ENCODE results near the gene PPP1R16B. TPM values are rescaled to one million over a fixed set of nuclear protein-coding genes. Genes with fewer than 3 reads are reported as not detected.
A peak's percentile ranks its signal among the peaks of the same experiment; 100 is the strongest.
"Not testable (repeated sequence)": the region's sequence is repeated elsewhere in the genome, so short reads cannot be mapped to it uniquely, and the experiment has no call there.

The PPP1R16B gene
- total RNA-seq, 1 donor from 2014 or later, result 109 TPM

DNA sequence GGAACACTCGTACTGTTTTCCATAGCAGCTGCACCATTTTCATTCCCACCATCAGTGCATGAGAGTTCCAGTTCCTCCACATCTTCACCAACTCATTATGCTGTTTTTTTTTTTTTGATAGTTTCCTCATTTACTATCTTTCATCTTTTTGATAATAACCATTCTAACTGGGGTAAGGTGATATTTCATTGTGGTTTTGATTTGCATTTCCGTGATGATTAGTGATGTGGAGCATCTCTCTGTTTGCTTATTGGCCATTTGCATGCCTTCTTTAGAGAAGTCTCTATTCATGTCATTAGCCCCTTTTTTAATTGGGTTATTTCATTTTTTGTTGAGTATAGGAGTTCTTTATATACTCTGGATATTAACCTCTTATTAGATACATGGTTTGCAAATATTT is 31.3 kb upstream of the PPP1R16B start:
- Mint-ChIP-seq H3K36me3 (ENCODE audit: low read depth) (peaks cover 44% of the 10 kb centered on the region), H3K4me3 (ENCODE audit: low read depth) (no peak overlapping the region), H3K9me3 (peaks cover 8% of the 10 kb centered on the region), H3K27me3 (ENCODE audit: low read depth) (no peaks in the 10 kb centered on the region), H3K27ac (no peak overlapping the region), H3K4me1 (ENCODE audit: low read depth) (no peaks in the 10 kb centered on the region)
- DNase-seq (ENCODE audit: low spot score), result no peak
- intact Hi-C loops (cut with micrococcal nuclease), result no loop called here

DNA sequence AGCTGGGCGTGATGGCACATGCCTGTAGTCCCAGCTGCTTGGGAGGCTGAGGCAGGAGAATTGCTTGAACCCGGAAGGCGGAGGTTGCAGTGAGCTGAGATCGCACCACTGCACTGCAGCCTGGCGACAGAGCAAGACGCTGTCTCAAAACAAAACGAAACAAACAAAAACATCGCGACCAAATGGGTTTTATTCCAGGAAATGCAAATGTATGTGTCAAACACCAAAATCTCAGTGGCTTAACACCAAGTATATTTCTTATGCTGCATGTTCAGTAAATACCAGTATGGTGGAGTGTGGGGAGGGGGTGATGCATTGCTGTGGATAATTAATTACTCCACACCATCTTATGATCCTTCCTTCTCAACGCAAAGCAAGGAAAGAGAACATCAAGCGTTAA is 29.1 kb upstream of the PPP1R16B start:
- no peak for DNase-seq (ENCODE audit: low spot score)
- Mint-ChIP-seq H3K27ac (no peak overlapping the region), H3K36me3 (ENCODE audit: low read depth) (peaks cover 34% of the 10 kb centered on the region)

DNA sequence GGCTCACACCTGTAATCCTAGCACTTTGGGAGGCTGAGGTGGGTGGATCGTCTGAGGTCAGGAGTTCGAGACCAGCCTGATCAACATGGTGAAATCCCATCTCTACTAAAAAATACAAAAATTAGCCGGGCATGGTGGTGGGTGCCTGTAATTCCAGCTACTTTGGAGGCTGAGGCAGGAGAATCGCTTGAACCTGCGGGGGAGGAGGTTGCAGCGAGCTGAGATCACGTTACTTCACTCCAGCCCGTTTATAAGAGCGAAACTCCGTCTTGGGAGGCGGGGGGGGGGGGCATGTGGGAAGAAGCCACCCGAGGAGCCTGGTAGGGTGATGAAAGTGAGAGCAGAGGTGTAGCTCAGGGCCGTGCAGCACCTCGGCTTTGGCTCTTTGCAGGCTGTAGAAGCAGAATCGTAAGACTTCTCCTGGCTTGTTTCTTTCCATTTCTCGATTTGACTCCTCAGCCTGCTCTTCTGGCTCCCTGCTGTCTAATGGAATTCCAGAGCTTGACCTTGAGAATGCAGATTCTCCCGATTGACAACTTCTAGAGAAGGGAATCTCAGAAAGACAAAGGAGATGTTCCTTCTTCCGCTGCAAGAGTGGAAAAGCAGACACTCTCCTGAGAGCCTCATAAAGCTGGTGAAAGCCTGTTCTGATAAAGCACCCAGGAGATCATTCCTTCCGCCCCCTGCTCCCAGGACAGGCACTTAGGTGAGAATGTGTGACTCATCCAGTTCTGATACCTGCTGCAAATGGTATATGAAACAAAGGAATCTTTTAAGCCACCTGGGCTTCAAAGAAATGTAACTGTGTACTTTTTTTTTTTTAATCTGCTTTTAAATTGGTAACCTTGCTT is 26.0 kb upstream of the PPP1R16B start:
- Mint-ChIP-seq H3K4me3 (ENCODE audit: low read depth) (no peak overlapping the region), H3K4me1 (ENCODE audit: low read depth) (peaks cover 7% of the 10 kb centered on the region), H3K36me3 (ENCODE audit: low read depth) (peaks cover 8% of the 10 kb centered on the region), H3K9me3 (no peaks in the 10 kb centered on the region), H3K27me3 (ENCODE audit: low read depth) (no peaks in the 10 kb centered on the region), H3K27ac (no peak overlapping the region)
- intact Hi-C loops (cut with micrococcal nuclease), result no loop called here
- no peak for DNase-seq (ENCODE audit: low spot score)

More for the DNA sequence above, 29.1 kb upstream of the PPP1R16B start:
- H3K4me3 Mint-ChIP-seq (ENCODE audit: low read depth), result no peak overlapping the region
- H3K9me3 Mint-ChIP-seq, result peaks cover 8% of the 10 kb centered on the region
- H3K27me3 Mint-ChIP-seq (ENCODE audit: low read depth), result no peaks in the 10 kb centered on the region
- intact Hi-C loops (cut with micrococcal nuclease), result no loop called here
- peaks cover 7% of the 10 kb centered on the region for H3K4me1 Mint-ChIP-seq (ENCODE audit: low read depth)

DNA sequence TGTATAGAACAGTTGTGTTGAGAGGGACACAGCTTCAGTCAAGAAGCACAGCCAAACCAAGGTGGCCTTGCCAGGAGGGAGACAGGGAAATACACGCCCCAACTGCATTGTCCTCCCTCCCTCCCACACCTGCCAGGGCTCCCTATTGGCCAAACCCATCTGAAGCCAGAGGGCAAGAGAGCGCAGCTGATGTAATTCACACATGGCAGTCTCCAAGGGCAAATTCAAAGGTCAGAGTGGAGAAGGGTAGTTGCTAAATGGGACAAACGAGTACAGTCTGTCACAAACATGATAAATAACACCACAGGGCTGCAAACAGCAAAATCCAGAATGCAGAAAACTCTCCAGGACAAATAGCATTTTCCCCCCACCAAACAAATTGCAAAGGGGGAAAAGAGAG is 23.2 kb upstream of the PPP1R16B start:
- H3K36me3 Mint-ChIP-seq (ENCODE audit: low read depth), result no peaks in the 10 kb centered on the region
- no peak overlapping the region for H3K4me3 Mint-ChIP-seq (ENCODE audit: low read depth)
- H3K27ac Mint-ChIP-seq, result no peak overlapping the region
- H3K27me3 Mint-ChIP-seq (ENCODE audit: low read depth), result no peaks in the 10 kb centered on the region
- DNase-seq (ENCODE audit: low spot score), result no peak
- no peaks in the 10 kb centered on the region for H3K9me3 Mint-ChIP-seq
- intact Hi-C loops (cut with micrococcal nuclease), result no loop called here
- H3K4me1 Mint-ChIP-seq (ENCODE audit: low read depth), result peaks cover 7% of the 10 kb centered on the region

DNA sequence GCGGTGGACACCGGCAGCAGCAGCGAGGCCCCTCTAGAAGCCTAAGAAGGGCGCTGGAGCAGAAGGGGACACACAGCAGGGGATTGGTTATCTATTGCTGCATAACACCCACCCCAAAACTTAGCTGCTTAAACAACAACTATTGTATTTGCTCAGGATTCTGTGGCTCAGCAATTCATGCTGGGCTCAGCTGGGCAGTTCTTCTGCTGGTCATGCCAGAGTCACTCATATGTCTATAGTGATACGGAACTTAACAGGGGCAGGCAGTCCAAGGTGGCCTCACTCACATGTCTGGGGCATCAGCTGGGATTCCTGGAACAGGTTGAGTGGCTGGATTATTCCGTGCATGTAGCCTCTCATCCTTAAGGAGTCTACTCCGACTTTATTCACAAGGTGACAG is 17.6 kb upstream of the PPP1R16B start:
- Mint-ChIP-seq H3K27me3 (ENCODE audit: low read depth) (no peaks in the 10 kb centered on the region), H3K9me3 (no peaks in the 10 kb centered on the region), H3K4me3 (ENCODE audit: low read depth) (no peak overlapping the region), H3K27ac (no peak overlapping the region), H3K36me3 (ENCODE audit: low read depth) (no peaks in the 10 kb centered on the region), H3K4me1 (ENCODE audit: low read depth) (peaks cover 7% of the 10 kb centered on the region)
- no peak for DNase-seq (ENCODE audit: low spot score)
- intact Hi-C loops (cut with micrococcal nuclease), result no loop called here

DNA sequence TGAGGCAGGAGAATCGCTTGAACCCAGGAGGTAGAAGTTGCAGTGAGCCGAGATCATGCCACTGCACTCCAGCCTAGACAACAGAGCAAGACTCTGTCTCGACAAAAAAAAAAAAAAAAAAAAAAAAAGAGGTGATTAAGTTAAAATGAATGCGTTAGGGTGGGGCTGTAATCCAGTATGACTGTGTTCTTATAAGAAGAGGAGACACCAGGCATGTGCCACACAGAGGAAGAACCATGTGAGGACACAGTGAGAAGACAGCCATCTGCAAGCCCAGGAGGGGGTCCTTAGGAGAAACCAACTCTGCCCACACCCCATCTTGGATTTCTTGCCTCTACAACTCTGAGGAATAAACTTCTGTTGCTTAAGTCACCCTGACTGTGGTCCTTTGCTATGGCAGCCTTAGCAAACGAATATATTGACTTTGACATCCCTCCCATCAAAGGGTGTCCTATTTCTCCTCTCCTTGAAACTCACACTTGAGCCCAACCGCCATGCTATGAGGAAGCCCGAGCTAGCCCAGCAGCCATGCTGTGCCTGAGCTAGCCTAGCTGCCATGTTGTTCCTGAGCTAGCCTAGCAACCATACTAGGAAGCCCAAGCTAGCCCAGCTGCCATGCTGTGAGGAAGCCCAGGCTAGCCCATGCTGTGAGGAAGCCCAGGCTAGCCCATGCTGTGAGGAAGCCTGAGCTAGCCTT is 15.8 kb upstream of the PPP1R16B start:
- Mint-ChIP-seq H3K4me3 (ENCODE audit: low read depth) (no peak overlapping the region), H3K9me3 (no peaks in the 10 kb centered on the region), H3K4me1 (ENCODE audit: low read depth) (peaks cover 8% of the 10 kb centered on the region), H3K27me3 (ENCODE audit: low read depth) (no peaks in the 10 kb centered on the region), H3K27ac (no peak overlapping the region), H3K36me3 (ENCODE audit: low read depth) (no peaks in the 10 kb centered on the region)
- intact Hi-C loops (cut with micrococcal nuclease), result no loop called here
- no peak for DNase-seq (ENCODE audit: low spot score)

DNA sequence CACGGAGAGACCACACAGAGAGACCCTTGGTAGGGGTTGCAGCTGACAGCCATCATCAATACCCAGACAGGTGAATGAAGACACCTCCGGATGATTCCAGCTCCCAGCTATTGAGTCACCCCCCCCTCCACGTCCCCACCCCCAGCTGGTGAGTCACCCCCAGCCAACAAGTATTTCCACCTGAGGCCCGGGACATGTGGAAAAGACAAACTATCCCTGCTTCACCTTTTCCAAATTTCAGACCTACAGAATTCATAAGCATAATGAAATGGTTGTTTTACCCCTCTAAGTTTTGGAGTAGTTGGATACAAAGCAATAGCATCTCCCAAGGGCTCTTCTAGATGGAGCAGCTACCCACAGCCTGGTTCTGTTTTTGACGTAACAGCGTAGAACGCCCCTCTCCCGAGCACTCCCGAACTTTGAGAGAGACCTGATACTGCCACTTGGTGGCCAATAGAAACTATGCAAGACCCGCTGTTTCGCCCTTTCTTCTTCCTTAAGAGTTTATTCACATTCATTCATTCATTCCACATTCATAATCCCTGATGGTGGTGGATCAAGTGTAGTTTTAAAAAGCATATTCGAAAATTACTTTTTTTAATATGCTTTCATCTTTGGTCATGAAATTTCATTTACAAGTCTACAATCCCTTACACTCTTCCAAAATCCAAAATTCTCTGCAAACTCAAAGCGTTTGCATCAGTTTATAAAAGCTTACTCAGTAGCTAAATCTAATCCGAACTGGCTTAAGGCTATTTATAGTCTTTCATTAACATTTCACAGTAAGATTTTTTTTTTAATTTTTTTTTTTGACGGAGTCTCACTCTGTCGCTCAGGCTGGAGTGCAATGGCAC is 15.1 kb upstream of the PPP1R16B start:
- Mint-ChIP-seq H3K9me3 (no peaks in the 10 kb centered on the region), H3K27me3 (ENCODE audit: low read depth) (no peaks in the 10 kb centered on the region), H3K4me3 (ENCODE audit: low read depth) (no peak overlapping the region), H3K36me3 (ENCODE audit: low read depth) (no peaks in the 10 kb centered on the region), H3K27ac (peak overlapping the region; percentile 40), H3K4me1 (ENCODE audit: low read depth) (peaks cover 8% of the 10 kb centered on the region)
- DNase-seq (ENCODE audit: low spot score), result no peak
- intact Hi-C loops (cut with micrococcal nuclease), result no loop called here

DNA sequence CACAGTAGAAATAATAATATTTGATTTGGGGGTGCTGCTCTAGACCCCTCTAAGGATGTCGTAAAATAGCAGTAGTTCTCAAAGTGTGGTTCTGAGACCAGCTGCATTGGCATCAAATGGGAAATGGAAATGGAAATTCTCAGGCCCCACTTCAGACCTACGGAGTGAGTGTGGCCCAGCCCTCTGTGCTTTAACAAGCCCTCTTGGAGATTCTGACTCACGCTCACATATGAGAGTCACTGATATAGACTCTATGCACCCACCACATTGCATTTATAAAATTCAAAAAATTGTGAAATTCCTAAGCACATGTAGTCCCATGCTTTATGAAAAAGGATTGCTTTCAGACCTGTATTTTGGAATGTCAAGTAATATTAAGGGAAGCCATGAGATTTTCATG is 14.2 kb upstream of the PPP1R16B start:
- Mint-ChIP-seq H3K4me3 (ENCODE audit: low read depth) (no peak overlapping the region), H3K27me3 (ENCODE audit: low read depth) (no peaks in the 10 kb centered on the region), H3K4me1 (ENCODE audit: low read depth) (peaks cover 8% of the 10 kb centered on the region), H3K27ac (no peak overlapping the region), H3K36me3 (ENCODE audit: low read depth) (no peaks in the 10 kb centered on the region), H3K9me3 (no peaks in the 10 kb centered on the region)
- DNase-seq (ENCODE audit: low spot score), result no peak
- intact Hi-C loops (cut with micrococcal nuclease), result no loop called here

DNA sequence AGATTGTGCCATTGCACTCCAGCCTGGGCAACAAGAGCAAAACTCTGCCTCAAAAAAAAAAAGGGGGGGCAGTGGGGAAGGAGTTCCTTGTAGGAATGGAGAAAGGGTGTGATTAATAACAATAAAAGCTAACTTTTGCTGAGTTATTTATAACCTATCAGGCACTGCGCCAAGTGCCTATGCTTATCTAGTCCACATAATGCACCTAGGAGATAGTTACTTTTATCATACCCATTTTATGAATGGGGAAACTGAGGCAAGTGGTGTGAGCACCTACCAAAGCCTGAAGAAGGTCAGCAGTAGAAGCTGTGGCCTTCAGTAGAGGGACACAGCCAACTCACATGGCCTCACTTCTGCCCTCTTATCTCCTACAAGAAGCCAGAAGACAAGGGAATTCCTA is 13.6 kb upstream of the PPP1R16B start:
- no peak for DNase-seq (ENCODE audit: low spot score)
- no peak overlapping the region for H3K4me3 Mint-ChIP-seq (ENCODE audit: low read depth)
- peaks cover under 1% of the 10 kb centered on the region for H3K9me3 Mint-ChIP-seq
- H3K4me1 Mint-ChIP-seq (ENCODE audit: low read depth), result peaks cover 8% of the 10 kb centered on the region
- H3K27ac Mint-ChIP-seq, result no peak overlapping the region
- H3K27me3 Mint-ChIP-seq (ENCODE audit: low read depth), result no peaks in the 10 kb centered on the region
- H3K36me3 Mint-ChIP-seq (ENCODE audit: low read depth), result no peaks in the 10 kb centered on the region
- intact Hi-C loops (cut with micrococcal nuclease), result no loop called here

DNA sequence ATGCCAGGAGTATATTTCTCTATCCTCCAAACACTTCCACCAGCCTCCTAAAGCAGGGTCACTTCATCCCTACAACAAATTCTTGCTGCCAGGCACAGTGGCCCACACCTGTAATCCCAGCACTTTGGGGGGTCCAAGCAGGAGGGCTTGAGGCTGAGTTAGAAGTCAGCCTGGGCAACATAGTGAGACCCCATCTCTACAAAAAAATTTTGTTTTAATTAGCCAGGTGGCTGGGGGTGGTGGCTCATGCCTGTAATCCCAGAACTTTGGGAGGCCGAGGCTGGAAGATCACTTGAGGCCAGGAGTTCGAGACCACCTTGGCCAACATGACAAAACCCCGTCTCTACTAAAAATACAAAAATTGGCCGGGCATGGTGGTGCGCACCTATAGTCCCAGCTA is 11.4 kb upstream of the PPP1R16B start:
- intact Hi-C loops (cut with micrococcal nuclease), result not testable (repeated sequence)
- peaks cover 10% of the 10 kb centered on the region for H3K36me3 Mint-ChIP-seq (ENCODE audit: low read depth)

DNA sequence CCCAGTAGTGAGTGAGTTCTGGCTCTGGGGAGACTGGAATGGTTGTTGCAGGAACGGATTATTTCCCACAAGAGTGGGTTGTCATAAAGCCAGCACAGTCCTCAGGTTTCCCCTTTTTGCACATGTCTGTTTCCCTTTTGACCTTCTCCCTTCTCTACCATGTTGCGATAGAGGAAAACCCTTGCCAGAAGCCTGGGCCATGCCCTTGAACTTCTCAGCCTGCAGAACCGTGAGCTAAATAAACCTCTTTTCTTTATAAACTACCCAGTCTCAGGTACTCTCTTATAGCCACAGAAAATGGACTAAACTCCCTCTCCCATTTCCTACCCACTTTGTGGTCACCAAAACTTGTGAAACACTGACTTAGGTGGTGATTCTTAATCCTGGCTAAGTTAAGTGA is 7.2 kb upstream of the PPP1R16B start:
- Mint-ChIP-seq H3K4me1 (ENCODE audit: low read depth) (peaks cover 18% of the 10 kb centered on the region), H3K9me3 (peaks cover 22% of the 10 kb centered on the region), H3K4me3 (ENCODE audit: low read depth) (no peak overlapping the region), H3K27me3 (ENCODE audit: low read depth) (no peaks in the 10 kb centered on the region), H3K36me3 (ENCODE audit: low read depth) (peaks cover 12% of the 10 kb centered on the region), H3K27ac (no peak overlapping the region)
- DNase-seq (ENCODE audit: low spot score), result no peak
- intact Hi-C loops (cut with micrococcal nuclease), result no loop called here

More for the DNA sequence above, 11.4 kb upstream of the PPP1R16B start:
- H3K4me3 Mint-ChIP-seq (ENCODE audit: low read depth); H3K27ac Mint-ChIP-seq; H3K27me3 Mint-ChIP-seq (ENCODE audit: low read depth); DNase-seq (ENCODE audit: low spot score): not testable (repeated sequence)
- H3K4me1 Mint-ChIP-seq (ENCODE audit: low read depth), result peaks cover 15% of the 10 kb centered on the region
- peaks cover 20% of the 10 kb centered on the region for H3K9me3 Mint-ChIP-seq

DNA sequence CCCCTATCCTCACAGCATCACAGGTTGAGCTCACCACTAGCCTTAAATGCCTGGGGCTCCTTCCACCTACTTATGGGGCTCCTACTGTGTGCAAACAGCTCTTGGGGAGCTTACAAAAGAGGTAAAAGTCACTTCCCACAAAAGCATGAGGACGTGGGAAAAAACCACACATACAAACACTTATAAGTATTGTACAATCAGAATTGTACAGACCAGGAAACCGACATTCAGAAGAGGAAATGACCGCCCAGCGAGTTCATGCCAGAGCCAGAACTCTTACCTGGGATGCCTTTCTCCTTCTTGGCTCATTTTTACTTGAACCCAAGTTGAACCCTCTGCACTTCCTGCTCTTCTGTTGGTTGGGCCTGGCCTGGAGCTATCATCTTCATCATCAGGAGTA is 6.3 kb upstream of the PPP1R16B start:
- peaks cover 22% of the 10 kb centered on the region for H3K9me3 Mint-ChIP-seq
- DNase-seq (ENCODE audit: low spot score), result no peak
- peak overlapping the region; percentile 81 for H3K27ac Mint-ChIP-seq
- no peaks in the 10 kb centered on the region for H3K27me3 Mint-ChIP-seq (ENCODE audit: low read depth)
- H3K4me3 Mint-ChIP-seq (ENCODE audit: low read depth), result no peak overlapping the region
- peaks cover 18% of the 10 kb centered on the region for H3K36me3 Mint-ChIP-seq (ENCODE audit: low read depth)
- intact Hi-C loops (cut with micrococcal nuclease), result no loop called here
- peaks cover 25% of the 10 kb centered on the region for H3K4me1 Mint-ChIP-seq (ENCODE audit: low read depth)

All from activated T-helper 2 cell treated with anti-CD3 and anti-CD28 coated beads, Interferon-gamma antibody, Interleukin-2, Interleukin-4, amounts not matched to agents 10 μg/mL and 5 μg/mL and 100 μg/mL, durations not matched to agents 14 hours and 24 hours and 36 hours (primary cell).